HG03175 (cell line): ENCODE data around the gene ABCG1.

Experiments
- ATAC-seq: cut with Tn5 transposase; IDR thresholded peaks from one replicate; pipeline ENCODE4 v1.9.1; 2021; ENCODE audit warnings: mild to moderate bottlenecking, moderate library complexity; ENCODE audit not compliant: unreplicated experiment

ABCG1 gene

GRCh38 chr21:42343101-42343500 is 124.2 kb downstream of the ABCG1 start:
- ATAC-seq = no peak

GRCh38 chr21:42343556-42343955 is 124.6 kb downstream of the ABCG1 start:
- no peak for ATAC-seq

- ATAC-seq = no peak
Observed at GRCh38 chr21:42343963-42344510, 125.1 kb downstream of the ABCG1 start.

- no peak for ATAC-seq
Observed at GRCh38 chr21:42344631-42345030, 125.7 kb downstream of the ABCG1 start.

GRCh38 chr21:42346441-42346840 is 127.5 kb downstream of the ABCG1 start:
- no peak for ATAC-seq
